SK-N-SH treated with all-trans-retinoic acid at 6 μM for 48 hours (cell line): ENCODE results near the gene ANAPC5.

Experiments
- ATAC-seq: fragments of 200-7000 bp; cut with Tn5 transposase; 3 replicates; pipeline ENCODE4 v1.9.1; 2020; ENCODE audit warnings: mild to moderate bottlenecking, moderate library complexity
- ARNTL ChIP-seq: fragments of 450-650 bp; formaldehyde crosslinking; IDR thresholded peaks from 2 replicates; pipeline ENCODE4 v1.5.0; 2020; ENCODE audit warnings: low read depth, mild to moderate bottlenecking, moderate library complexity, borderline replicate concordance
- BACH2 ChIP-seq: fragments of 250-450 bp; sonication (Bioruptor Pico); IDR thresholded peaks from 2 replicates; pipeline ENCODE4 v1.9.0; 2021; ENCODE audit warnings: mild to moderate bottlenecking, borderline replicate concordance
- CSRNP3 ChIP-seq: fragments of 250-450 bp; sonication (Bioruptor Pico); IDR thresholded peaks from 2 replicates; pipeline ENCODE4 v1.5.1; 2021; ENCODE audit warnings: mild to moderate bottlenecking, moderate library complexity
- ESRRG ChIP-seq: fragments of 250-450 bp; sonication (Bioruptor Pico); IDR thresholded peaks from 2 replicates; pipeline ENCODE4 v1.6.1; 2021; ENCODE audit warnings: mild to moderate bottlenecking
- PATZ1 ChIP-seq: fragments of 250-450 bp; sonication (Bioruptor Pico); IDR thresholded peaks from 2 replicates; pipeline ENCODE4 v1.8.0; 2020; ENCODE audit warnings: mild to moderate bottlenecking, moderate library complexity, borderline replicate concordance
- POU6F1 ChIP-seq: fragments of 250-450 bp; sonication (Bioruptor Pico); IDR thresholded peaks from 2 replicates; pipeline ENCODE4 v1.8.0; 2021; ENCODE audit warnings: low read depth, mild to moderate bottlenecking, moderate library complexity, borderline replicate concordance
- PPARA ChIP-seq: fragments of 250-450 bp; sonication (Bioruptor Pico); IDR thresholded peaks from 2 replicates; pipeline ENCODE4 v1.5.0; 2020; ENCODE audit warnings: mild to moderate bottlenecking, borderline replicate concordance
- RARB ChIP-seq: fragments of 250-450 bp; sonication (Bioruptor Pico); IDR thresholded peaks from 2 replicates; pipeline ENCODE4 v1.8.0; 2021; ENCODE audit warnings: mild to moderate bottlenecking, moderate library complexity
- SNAI2 ChIP-seq: fragments of 250-450 bp; sonication (Bioruptor Pico); IDR thresholded peaks from 2 replicates; pipeline ENCODE4 v1.5.0; 2020; ENCODE audit warnings: mild to moderate bottlenecking, moderate library complexity
- TCF4 ChIP-seq: fragments of 250-450 bp; sonication (Bioruptor Pico); IDR thresholded peaks from 2 replicates; pipeline ENCODE4 v1.8.0; 2021; ENCODE audit warnings: mild to moderate bottlenecking, moderate library complexity, borderline replicate concordance
- TOX ChIP-seq: fragments of 250-450 bp; sonication (Bioruptor Pico); IDR thresholded peaks from 2 replicates; pipeline ENCODE4 v1.8.0; 2021; ENCODE audit warnings: mild to moderate bottlenecking, moderate library complexity, borderline replicate concordance
- TSHZ2 ChIP-seq: fragments of 250-450 bp; sonication (Bioruptor Pico); IDR thresholded peaks from 2 replicates; pipeline ENCODE4 v1.5.0; 2020; ENCODE audit warnings: mild to moderate bottlenecking, moderate library complexity
- ZC3H10 ChIP-seq: fragments of 250-450 bp; sonication (Bioruptor Pico); IDR thresholded peaks from 2 replicates; pipeline ENCODE4 v1.5.1; 2021; ENCODE audit warnings: mild to moderate bottlenecking, moderate library complexity
- ZFP3 ChIP-seq: fragments of 250-450 bp; sonication (Bioruptor Pico); IDR thresholded peaks from 2 replicates; pipeline ENCODE4 v1.5.0; 2020; ENCODE audit warnings: mild to moderate bottlenecking, moderate library complexity
- ZFP30 ChIP-seq: fragments of 450-650 bp; formaldehyde crosslinking; IDR thresholded peaks from 2 replicates; pipeline ENCODE4 v1.5.0; 2022; ENCODE audit warnings: mild to moderate bottlenecking, moderate library complexity
- ZNF70 ChIP-seq: fragments of 450-650 bp; formaldehyde crosslinking; IDR thresholded peaks from 2 replicates; pipeline ENCODE4 v1.5.0; 2020; ENCODE audit warnings: mild to moderate bottlenecking, moderate library complexity
- ZNF8 ChIP-seq: fragments of 450-650 bp; formaldehyde crosslinking; IDR thresholded peaks from 2 replicates; pipeline ENCODE4 v1.5.0; 2020; ENCODE audit warnings: mild to moderate bottlenecking, moderate library complexity
- TF ChIP-seq, protein P1 (sequence below): fragments of 250-450 bp; sonication (Bioruptor Pico); IDR thresholded peaks from 2 replicates; pipeline ENCODE4 v1.5.1; 2020; ENCODE audit warnings: low read depth, mild to moderate bottlenecking, moderate library complexity

The ANAPC5 gene

GRCh38 chr12:121296618-121297434 lies 55.4 kb downstream of the ANAPC5 start, which contains the start of gene CAMKK2:
Gene CAMKK2, minus strand, starts transcription at chr12:121296709. Its CDS starts 22,183 bp downstream, at chr12:121274526.
- ATAC-seq: peak; percentile 76
- peak; percentile 47; the same call in 1 of the 2 replicates for TF ChIP-seq ZNF70 (CRISPR knock-in tag)
- no peak for TF ChIP-seq CSRNP3 (CRISPR knock-in tag)
- 0 out of 2 replicates have a peak, but pooled peaks have one; percentile 72 for TF ChIP-seq SNAI2 (CRISPR knock-in tag)
- no peak for TF ChIP-seq POU6F1 (CRISPR knock-in tag)

DNA sequence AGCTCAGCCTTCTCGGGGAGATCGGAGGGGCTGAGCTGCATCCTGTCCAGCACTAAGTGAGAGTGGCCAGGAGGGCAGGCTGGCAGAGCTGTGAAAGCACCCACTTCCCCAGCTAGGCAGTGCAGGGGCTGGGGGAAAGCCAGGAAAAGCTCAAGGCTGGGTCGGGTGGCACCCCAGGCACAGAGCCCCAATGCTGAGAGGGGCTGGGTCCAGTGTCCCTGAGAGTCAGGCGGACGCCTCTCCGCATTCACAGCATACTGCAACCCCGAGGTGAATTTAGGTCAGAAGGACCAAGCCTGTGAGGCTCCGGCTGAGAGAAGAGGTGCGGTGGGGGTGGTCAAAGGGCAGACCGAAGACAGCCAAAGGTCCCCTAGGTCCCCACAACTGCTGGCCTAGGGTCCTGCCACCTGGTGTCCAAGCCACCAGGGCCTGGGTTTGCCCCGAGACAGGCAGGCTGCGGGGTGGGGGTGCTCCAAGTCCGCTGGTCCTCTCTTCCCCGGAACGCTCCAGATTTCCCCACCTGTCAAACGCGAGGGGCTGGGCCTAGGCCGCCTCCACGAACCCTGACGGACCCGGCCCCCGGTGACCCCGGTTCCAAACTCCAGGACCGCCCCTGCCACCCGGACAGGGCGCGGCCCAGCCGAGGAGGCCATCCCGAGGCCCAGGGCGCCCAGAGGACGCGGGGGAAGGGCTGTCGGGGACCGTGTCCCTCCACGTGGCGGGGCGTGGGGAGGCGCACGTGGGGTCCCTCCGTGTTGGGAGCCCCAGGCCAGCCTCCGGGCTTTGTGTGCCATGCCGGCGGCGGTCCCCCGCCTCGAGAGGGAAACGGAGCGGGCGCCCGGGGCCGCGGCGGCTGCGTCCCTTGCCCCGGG lies 56.2 kb downstream of the ANAPC5 start:
- TF ChIP-seq TCF4 (CRISPR knock-in tag) (no peak), TOX (CRISPR knock-in tag) (no peak), ARNTL (CRISPR knock-in tag) (no peak), ZFP30 (CRISPR knock-in tag) (no peak), CSRNP3 (CRISPR knock-in tag) (no peak), TSHZ2 (no peak), POU6F1 (CRISPR knock-in tag) (no peak), RARB (CRISPR knock-in tag) (no peak), ZC3H10 (CRISPR knock-in tag) (no peak), ZNF70 (CRISPR knock-in tag) (no peak)
- TF ChIP-seq, all 23 proteins: peak for 0

DNA sequence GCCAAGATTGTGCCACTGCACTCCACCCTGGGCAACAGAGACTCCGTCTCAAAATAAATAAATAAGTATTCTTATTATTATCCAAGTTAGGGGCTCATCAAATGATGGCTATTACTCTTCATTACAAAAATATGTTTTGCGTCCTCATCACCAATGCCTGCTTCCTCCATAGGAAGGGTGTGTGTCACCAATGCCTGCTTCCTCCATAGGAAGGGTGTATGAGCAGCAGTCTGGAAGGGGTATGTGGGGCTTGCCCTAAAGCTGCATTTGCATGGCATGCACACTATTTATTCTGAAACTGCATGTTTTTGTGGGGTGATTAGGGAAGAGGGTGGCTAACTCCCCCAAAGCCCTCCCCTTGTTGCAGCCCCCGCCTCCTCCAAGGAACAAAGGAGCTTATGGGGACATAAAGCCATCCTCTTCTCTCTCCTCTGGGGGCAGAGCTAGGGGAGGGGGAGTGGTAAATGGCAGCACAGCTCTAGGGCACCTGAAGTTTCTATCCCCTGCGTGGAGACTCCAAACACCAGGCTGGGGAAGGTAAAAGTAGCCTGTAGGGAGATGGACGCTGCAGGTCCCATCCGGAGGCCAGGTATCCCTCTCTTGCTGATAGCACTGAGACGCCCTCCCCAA lies 57.0 kb downstream of the ANAPC5 start:
- peak; percentile 7 for ATAC-seq
- TF ChIP-seq, protein P1, sequence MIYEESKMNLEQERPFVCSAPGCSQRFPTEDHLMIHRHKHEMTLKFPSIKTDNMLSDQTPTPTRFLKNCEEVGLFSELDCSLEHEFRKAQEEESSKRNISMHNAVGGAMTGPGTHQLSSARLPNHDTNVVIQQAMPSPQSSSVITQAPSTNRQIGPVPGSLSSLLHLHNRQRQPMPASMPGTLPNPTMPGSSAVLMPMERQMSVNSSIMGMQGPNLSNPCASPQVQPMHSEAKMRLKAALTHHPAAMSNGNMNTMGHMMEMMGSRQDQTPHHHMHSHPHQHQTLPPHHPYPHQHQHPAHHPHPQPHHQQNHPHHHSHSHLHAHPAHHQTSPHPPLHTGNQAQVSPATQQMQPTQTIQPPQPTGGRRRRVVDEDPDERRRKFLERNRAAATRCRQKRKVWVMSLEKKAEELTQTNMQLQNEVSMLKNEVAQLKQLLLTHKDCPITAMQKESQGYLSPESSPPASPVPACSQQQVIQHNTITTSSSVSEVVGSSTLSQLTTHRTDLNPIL: no peak
- no peak for TF ChIP-seq PPARA
- no peak for TF ChIP-seq ZNF8
- no peak for TF ChIP-seq ZFP3 (CRISPR knock-in tag)
- no peak for TF ChIP-seq BACH2 (CRISPR knock-in tag)
- TF ChIP-seq TOX (CRISPR knock-in tag): no peak
- TF ChIP-seq ESRRG: no peak
- no peak for TF ChIP-seq RARB (CRISPR knock-in tag)
- TF ChIP-seq PATZ1 (CRISPR knock-in tag): no peak
- TF ChIP-seq CSRNP3 (CRISPR knock-in tag): no peak

More for the DNA sequence above, 56.2 kb downstream of the ANAPC5 start:
- peak; percentile 44 for ATAC-seq
